ENCODE data around the gene PAX5. TPM values are rescaled to one million over a fixed set of nuclear protein-coding genes. Genes with fewer than 3 reads are reported as not detected.

PAX5 gene
- total RNA-seq, 3 donors from 2014 or later = 0.29 to 0.32 TPM; not detected in 1

- Histone ChIP-seq H3K4me1 (ENCODE audit: low read depth) (no peaks in the 10 kb centered on the region), H3K4me3 (no peak overlapping the region), H3K36me3 (ENCODE audit: low read depth) (no peaks in the 10 kb centered on the region), H3K9me3 (no peaks in the 10 kb centered on the region)
- DNase-seq (no peak), ATAC-seq (no peak)
- TF ChIP-seq, protein P1, sequence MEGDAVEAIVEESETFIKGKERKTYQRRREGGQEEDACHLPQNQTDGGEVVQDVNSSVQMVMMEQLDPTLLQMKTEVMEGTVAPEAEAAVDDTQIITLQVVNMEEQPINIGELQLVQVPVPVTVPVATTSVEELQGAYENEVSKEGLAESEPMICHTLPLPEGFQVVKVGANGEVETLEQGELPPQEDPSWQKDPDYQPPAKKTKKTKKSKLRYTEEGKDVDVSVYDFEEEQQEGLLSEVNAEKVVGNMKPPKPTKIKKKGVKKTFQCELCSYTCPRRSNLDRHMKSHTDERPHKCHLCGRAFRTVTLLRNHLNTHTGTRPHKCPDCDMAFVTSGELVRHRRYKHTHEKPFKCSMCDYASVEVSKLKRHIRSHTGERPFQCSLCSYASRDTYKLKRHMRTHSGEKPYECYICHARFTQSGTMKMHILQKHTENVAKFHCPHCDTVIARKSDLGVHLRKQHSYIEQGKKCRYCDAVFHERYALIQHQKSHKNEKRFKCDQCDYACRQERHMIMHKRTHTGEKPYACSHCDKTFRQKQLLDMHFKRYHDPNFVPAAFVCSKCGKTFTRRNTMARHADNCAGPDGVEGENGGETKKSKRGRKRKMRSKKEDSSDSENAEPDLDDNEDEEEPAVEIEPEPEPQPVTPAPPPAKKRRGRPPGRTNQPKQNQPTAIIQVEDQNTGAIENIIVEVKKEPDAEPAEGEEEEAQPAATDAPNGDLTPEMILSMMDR (IDR thresholded peaks at IDR 0.05) = no peak
- intact Hi-C loops (cut with DNase I, micrococcal nuclease) = no loop called here
These were observed 154.8 kb downstream of the PAX5 start for GRCh38 chr9:36878986-36879982.

- no peaks in the 10 kb centered on the region for H3K9me3 ChIP-seq
- H3K4me3 ChIP-seq = no peak overlapping the region
- TF ChIP-seq, protein P1 (IDR thresholded peaks at IDR 0.05) = no peak
- DNase-seq (no peak), ATAC-seq (no peak)
- H3K36me3 ChIP-seq (ENCODE audit: low read depth) = no peaks in the 10 kb centered on the region
- intact Hi-C loops (cut with DNase I, micrococcal nuclease) = no loop called here
- no peaks in the 10 kb centered on the region for H3K4me1 ChIP-seq (ENCODE audit: low read depth)
These were observed 156.8 kb downstream of the PAX5 start for GRCh38 chr9:36877239-36877638.

- no peak for DNase-seq
- intact Hi-C loops (cut with DNase I, micrococcal nuclease) = no loop called here
- Histone ChIP-seq H3K4me1 (ENCODE audit: low read depth) (no peaks in the 10 kb centered on the region), H3K9me3 (no peaks in the 10 kb centered on the region), H3K4me3 (no peak overlapping the region), H3K36me3 (ENCODE audit: low read depth) (no peaks in the 10 kb centered on the region)
- ATAC-seq = no peak
- TF ChIP-seq, protein P1 (IDR thresholded peaks at IDR 0.05) = no peak
These were observed 158.0 kb downstream of the PAX5 start for GRCh38 chr9:36876056-36876455.

- DNase-seq = no peak
- no peak for ATAC-seq
- intact Hi-C loops (cut with DNase I, micrococcal nuclease) = no loop called here
- Histone ChIP-seq H3K4me3 (no peak overlapping the region), H3K9me3 (no peaks in the 10 kb centered on the region), H3K4me1 (ENCODE audit: low read depth) (no peaks in the 10 kb centered on the region), H3K36me3 (ENCODE audit: low read depth) (no peaks in the 10 kb centered on the region)
- TF ChIP-seq, protein P1 (IDR thresholded peaks at IDR 0.05) = no peak
These were observed 159.1 kb downstream of the PAX5 start for GRCh38 chr9:36874921-36875320.

GRCh38 chr9:36874261-36874660 lies 159.8 kb downstream of the PAX5 start:
- Histone ChIP-seq H3K9me3 (no peaks in the 10 kb centered on the region), H3K4me3 (no peak overlapping the region), H3K36me3 (ENCODE audit: low read depth) (no peaks in the 10 kb centered on the region), H3K4me1 (ENCODE audit: low read depth) (no peaks in the 10 kb centered on the region)
- intact Hi-C loops (cut with DNase I, micrococcal nuclease) = no loop called here
- TF ChIP-seq, protein P1 (IDR thresholded peaks at IDR 0.05) = no peak
- DNase-seq = no peak
- no peak for ATAC-seq

All from mucosa of descending colon (tissue), 3 donors.